A549 (cell line): ENCODE data around the gene PADI4.

ENCODE experiments used
- BCL3 ChIP-seq: fragments of >200 bp; sonication (Bioruptor Twin); formaldehyde crosslinking; IDR thresholded peaks from 3 replicates; pipeline ENCODE4 v1.6.1; 2016
- CHD2 ChIP-seq: fragments of 150-350 bp; IDR thresholded peaks from 2 replicates; pipeline ENCODE4 v1.6.1; 2014; ENCODE audit warnings: low read length; ENCODE audit not compliant: partially characterized antibody
- CHD4 ChIP-seq: fragments of 200-600 bp; sonication (generic); IDR thresholded peaks from 2 replicates; pipeline ENCODE4 v1.6.1; 2016; ENCODE audit warnings: antibody characterized with exemption, mild to moderate bottlenecking, borderline replicate concordance
- CTCF ChIP-seq: fragments of >200 bp; sonication (Bioruptor Twin); formaldehyde crosslinking; IDR thresholded peaks from 3 replicates; pipeline ENCODE4 v1.5.1; 2016
- FOSL2 ChIP-seq, 2 experiments: fragments of 450-650 bp in 1 of 2; fragments of >200 bp in 1 of 2; sonication (Bioruptor Twin) in 1 of 2; formaldehyde crosslinking; IDR thresholded peaks; 2 replicates each; pipeline versions ENCODE4 v1.5.0 to v1.6.1; 2016 to 2020; ENCODE audit warnings: mild to moderate bottlenecking in 1 of 2, moderate library complexity in 1 of 2
- KDM5A ChIP-seq: fragments of 200-600 bp; sonication (generic); IDR thresholded peaks from 2 replicates; pipeline ENCODE4 v1.6.1; 2016; ENCODE audit warnings: antibody characterized with exemption, mild to moderate bottlenecking
- MAFK ChIP-seq: fragments of 450-650 bp; IDR thresholded peaks from 2 replicates; pipeline ENCODE4 v1.6.1; 2014; ENCODE audit not compliant: partially characterized antibody
- MYC ChIP-seq: IDR thresholded peaks from 2 replicates; pipeline ENCODE4 v1.6.1; 2012; ENCODE audit warnings: mild to moderate bottlenecking, inconsistent platforms, low read length, improper control_type of control experiment, borderline replicate concordance
- RNF2 ChIP-seq: fragments of 200-600 bp; sonication (generic); IDR thresholded peaks from 2 replicates; pipeline ENCODE4 v1.6.1; 2016; ENCODE audit warnings: low read depth, mild to moderate bottlenecking, antibody characterized with exemption, moderate library complexity, borderline replicate concordance
- USF2 ChIP-seq: fragments of 450-650 bp; IDR thresholded peaks from 2 replicates; pipeline ENCODE4 v1.6.1; 2014; ENCODE audit warnings: antibody characterized with exemption

- no peak for TF ChIP-seq KDM5A
- no peak for TF ChIP-seq CHD4
- no peak for TF ChIP-seq BCL3
- no peak for TF ChIP-seq RNF2
- TF ChIP-seq MAFK: no peak
- no peak for TF ChIP-seq MYC
- TF ChIP-seq FOSL2 (IDR thresholded peaks at IDR 0.05): no peak
- TF ChIP-seq FOSL2 (CRISPR knock-in tag; IDR thresholded peaks at IDR 0.05): no peak
- no peak for TF ChIP-seq CTCF
- TF ChIP-seq USF2: no peak
- TF ChIP-seq CHD2: no peak
Observed at GRCh38 chr1:17265950-17266349, 42.0 kb upstream of the PADI4 start.
